ENCODE data around the gene CMBL.

- no peak for TF ChIP-seq CSRNP2 (CRISPR knock-in tag; conservative IDR thresholded peaks at IDR 0.05; ENCODE audit: low read depth)
- TF ChIP-seq TBL1XR1 (IDR thresholded peaks at IDR 0.05; ENCODE audit: borderline replicate concordance, low read length, partially characterized antibody) = no peak
- TF ChIP-seq ZBTB42 (CRISPR knock-in tag; IDR thresholded peaks at IDR 0.05) = no peak
Observed at GRCh38 chr5:10295619-10296326, 11.9 kb downstream of the CMBL start.

All from HepG2 (cell line).